SK-N-SH (cell line): Measurements from ENCODE around the gene LYPD4. TPM values are rescaled to one million over a fixed set of nuclear protein-coding genes. Genes with fewer than 3 reads are reported as not detected.

Source experiments
- CTCF ChIA-PET: fragments of 300-600, 350-600 bp; formaldehyde crosslinking; extraction: SDS; loops from one replicate; lab custom pipeline; 2021; lab: Yijun Ruan, JAX
- POLR2A ChIA-PET: fragments of 350-600 bp; sonication (Branson Sonifier 250); formaldehyde crosslinking; extraction: SDS; loops from one replicate; lab custom pipeline; 2020; ENCODE audit warnings: antibody characterized with exemption, inconsistent platforms; lab: Yijun Ruan, JAX
- DNase-seq: peaks from one replicate; pipeline ENCODE4 v3.0.0; 2012
- H2AFZ ChIP-seq: fragments of 200-600 bp; sonication (generic); 2 replicates; pipeline ENCODE4 v1.8.1; 2016; ENCODE audit warnings: antibody characterized with exemption, mild to moderate bottlenecking, low read depth
- H3F3A ChIP-seq: fragments of 200-600 bp; sonication (generic); replicated peaks from 2 replicates; pipeline ENCODE3; 2016; ENCODE audit warnings: antibody characterized with exemption, mild to moderate bottlenecking; ENCODE audit not compliant: insufficient read depth
- H3K27ac ChIP-seq, 2 experiments: fragments of 200-500 bp in 1 of 2; fragments of 200-600 bp in 1 of 2; sonication (Bioruptor generic) in 1 of 2; sonication (generic), shearing (Covaris generic) in 1 of 2; 2 replicates each; pipeline versions ENCODE4 v1.5.1 to v1.6.1; 2014 to 2016; ENCODE audit warnings: low read depth in 2 of 2, inconsistent platforms in 1 of 2, low read length in 1 of 2, mild to moderate bottlenecking in 1 of 2, mixed read lengths in 1 of 2
- H3K27me3 ChIP-seq: fragments of 200-600 bp; sonication (generic), shearing (Covaris generic); 2 replicates; pipeline ENCODE4 v1.6.1; 2016; ENCODE audit warnings: mixed run types; ENCODE audit not compliant: insufficient read depth
- H3K36me3 ChIP-seq, 2 experiments: fragments of 200-500 bp in 1 of 2; fragments of 200-600 bp in 1 of 2; sonication (Bioruptor generic) in 1 of 2; sonication (generic) in 1 of 2; replicated peaks in 1 of 2; 2 replicates each; pipeline versions ENCODE3 to v1.5.1; 2014 to 2016; ENCODE audit warnings: low read length in 1 of 2, mild to moderate bottlenecking in 1 of 2; ENCODE audit not compliant: insufficient read depth in 2 of 2, control insufficient read depth in 1 of 2
- H3K4me1 ChIP-seq, 2 experiments: fragments of 200-500 bp in 1 of 2; fragments of 200-600 bp in 1 of 2; sonication (Bioruptor generic) in 1 of 2; sonication (generic), shearing (Covaris generic) in 1 of 2; 2 replicates each; pipeline versions ENCODE4 v1.5.1 to v1.6.1; 2014 to 2016; ENCODE audit warnings: low read depth in 1 of 2, low read length in 1 of 2, mixed run types in 1 of 2; ENCODE audit not compliant: insufficient read depth in 2 of 2, control insufficient read depth in 1 of 2
- H3K4me2 ChIP-seq: fragments of 200-600 bp; sonication (generic), shearing (Covaris generic); 2 replicates; pipeline ENCODE4 v1.6.1; 2017; ENCODE audit warnings: mixed run types
- H3K4me3 ChIP-seq, 2 experiments: fragments of 200-500 bp in 1 of 2; fragments of 200-600 bp in 1 of 2; sonication (Bioruptor generic) in 1 of 2; sonication (generic), shearing (Covaris generic) in 1 of 2; 2 replicates each; pipeline versions ENCODE4 v1.5.1 to v1.8.1; 2014 to 2016; ENCODE audit warnings: low read depth in 2 of 2, inconsistent platforms in 1 of 2, low read length in 1 of 2, mild to moderate bottlenecking in 1 of 2, mixed read lengths in 1 of 2, moderate library complexity in 1 of 2
- H3K79me2 ChIP-seq: fragments of 200-600 bp; sonication (generic); 2 replicates; pipeline ENCODE4 v1.8.1; 2017; ENCODE audit warnings: mild to moderate bottlenecking; ENCODE audit not compliant: insufficient read depth
- H3K9ac ChIP-seq: fragments of 200-600 bp; sonication (generic); 2 replicates; pipeline ENCODE4 v1.6.1; 2017; ENCODE audit warnings: mixed run types
- H3K9me2 ChIP-seq: fragments of 200-600 bp; sonication (generic); 2 replicates; pipeline ENCODE4 v1.6.1; 2017; ENCODE audit warnings: mixed run types
- H3K9me3 ChIP-seq: fragments of 200-600 bp; sonication (generic); 2 replicates; pipeline ENCODE4 v1.6.1; 2017; ENCODE audit warnings: mixed run types, mild to moderate bottlenecking, moderate library complexity
- H4K20me1 ChIP-seq: fragments of 200-600 bp; sonication (generic); 2 replicates; pipeline ENCODE4 v1.6.1; 2017; ENCODE audit warnings: mild to moderate bottlenecking, mixed run types; ENCODE audit not compliant: insufficient read depth
- CTCF ChIP-seq: fragments of 200-600 bp; sonication (generic); IDR thresholded peaks from 2 replicates; pipeline ENCODE4 v1.6.1; 2017; ENCODE audit warnings: antibody characterized with exemption, mild to moderate bottlenecking, moderate library complexity
- EP300 ChIP-seq, 2 experiments: IDR thresholded peaks; 2 replicates each; pipeline versions ENCODE4 v1.4.0 to v1.6.1; 2012; ENCODE audit warnings: borderline replicate concordance in 1 of 2, low read depth in 1 of 2, low read length in 1 of 2
- EZH2phosphoT487 ChIP-seq: fragments of 200-600 bp; sonication (generic); IDR thresholded peaks from 2 replicates; pipeline ENCODE4 v1.6.1; 2017; ENCODE audit warnings: low read depth, mixed run types, mild to moderate bottlenecking, antibody characterized with exemption, moderate library complexity, borderline replicate concordance
- FOSL2 ChIP-seq: IDR thresholded peaks from 2 replicates; pipeline ENCODE4 v1.4.0; 2012; ENCODE audit warnings: low read depth, mild to moderate bottlenecking, moderate library complexity, borderline replicate concordance
- JUND ChIP-seq: IDR thresholded peaks from 2 replicates; pipeline ENCODE4 v1.4.0; 2012
- NRF1 ChIP-seq: IDR thresholded peaks from 2 replicates; pipeline ENCODE4 v1.6.1; 2012; ENCODE audit warnings: low read depth, mild to moderate bottlenecking, low read length
- PBX3 ChIP-seq: IDR thresholded peaks from 2 replicates; pipeline ENCODE4; 2012
- POLR2AphosphoS5 ChIP-seq: IDR thresholded peaks from 2 replicates; pipeline ENCODE4 v1.6.1; 2012; ENCODE audit warnings: low read depth, low read length
- REST ChIP-seq: IDR thresholded peaks from 2 replicates; pipeline ENCODE4 v1.6.1; 2012; ENCODE audit warnings: mild to moderate bottlenecking, low read depth, low read length, moderate library complexity
- TCF12 ChIP-seq: IDR thresholded peaks from 2 replicates; pipeline ENCODE4 v1.4.0; 2012
- ZBTB33 ChIP-seq: IDR thresholded peaks from 2 replicates; pipeline ENCODE4 v1.4.0; 2012; ENCODE audit warnings: low read depth, borderline replicate concordance
- WGBS: methylation state at CpG from one replicate; pipeline ENCODE4 v1.1.6; 2017; ENCODE audit warnings: low lambda C conversion rate; 5-methylcytosine and 5-hydroxymethylcytosine counted together
- polyA plus RNA-seq, 3 experiments: library from polyadenylated mRNA; depleted of rRNA; stranded (reverse); fragments of >200 nt; gene quantifications; 2 replicates each; pipeline ENCODE4 v1.2.3, GENCODE V29; 2012

The LYPD4 gene
- polyA plus RNA-seq, 1 of the 3 experiments (the other 2 are of a cell fraction): not detected

- Histone ChIP-seq H3K79me2 (peaks cover 17% of the 10 kb centered on the region; the same call in 1 of the 2 replicates), H3K4me2 (no peak overlapping the region), H2AFZ (no peak overlapping the region), H3K9me3 (no peaks in the 10 kb centered on the region), H4K20me1 (peaks cover 66% of the 10 kb centered on the region), H3F3A (peaks cover 80% of the 10 kb centered on the region), H3K27ac (no peak overlapping the region), H3K4me3 (no peak overlapping the region), H3K36me3 (peaks cover 41% of the 10 kb centered on the region in 2 experiments), H3K9me2 (no peaks in the 10 kb centered on the region), H3K9ac (no peak overlapping the region), H3K4me1 (no peaks in the 10 kb centered on the region; a peak in 1 of 4 replicates), H3K27me3 (no peaks in the 10 kb centered on the region)
- POLR2A ChIA-PET: interaction anchor here (1.2 to 2.2 kb wide), 3 partner anchors 9 to 19 kb away, joined by 3 to 14 read pairs (median 13); partner anchors contain the start of gene RPS19
- 95% methylated on average over 15 of the region's 16 CpGs for whole genome bisulfite sequencing
- CTCF ChIA-PET: interaction anchor here (1.1 to 3.1 kb wide), 10 partner anchors 8 to 86 kb away, joined by 3 to 48 read pairs (median 16); partner anchors contain the start of genes ERFL, RABAC1 and RPS19
- DNase-seq: peak; percentile 19
- TF ChIP-seq POLR2AphosphoS5: no peak; the same call in 1 of the 2 replicates
- TF ChIP-seq REST: no peak
- TF ChIP-seq PBX3: peak; percentile 3; the same call in 1 of the 2 replicates
- TF ChIP-seq EZH2phosphoT487: no peak
- no peak for TF ChIP-seq FOSL2
- TF ChIP-seq TCF12: no peak
- TF ChIP-seq JUND: peak; percentile 22
- TF ChIP-seq ZBTB33: no peak
- TF ChIP-seq NRF1: no peak
- no peak for TF ChIP-seq EP300 (IDR thresholded peaks at IDR 0.05; ENCODE audit: borderline replicate concordance in 1 of 2, low read depth in 1 of 2, low read length in 1 of 2)
- TF ChIP-seq CTCF: no peak
Observed at GRCh38 chr19:41871573-41872383, 27.3 kb upstream of the LYPD4 start.
